HG02642 (cell line): ENCODE results near the gene TINAGL1.
A peak's percentile ranks its signal among the peaks of the same experiment; 100 is the strongest.

Source experiments
- ATAC-seq: cut with Tn5 transposase; IDR thresholded peaks from one replicate; pipeline ENCODE4 v1.9.1; 2021; ENCODE audit warnings: mild to moderate bottlenecking; ENCODE audit not compliant: unreplicated experiment, poor library complexity

The TINAGL1 gene

GRCh38 chr1:31576201-31576669 is at the start of gene TINAGL1:
TINAGL1 (plus strand) TSS chr1:31576515; CDS start chr1:31577149, 634 bp downstream.
- ATAC-seq, result no peak

- ATAC-seq, result no peak
These were observed 46.2 kb upstream of the TINAGL1 start for GRCh38 chr1:31529999-31530684.

GRCh38 chr1:31531177-31531999 is 44.9 kb upstream of the TINAGL1 start:
- no peak for ATAC-seq

GRCh38 chr1:31532173-31532572 is 44.1 kb upstream of the TINAGL1 start:
- ATAC-seq, result no peak

- ATAC-seq, result no peak
These were observed 40.8 kb upstream of the TINAGL1 start for GRCh38 chr1:31535561-31535960.

- ATAC-seq, result no peak
These were observed 37.0 kb upstream of the TINAGL1 start for GRCh38 chr1:31539329-31539728.

GRCh38 chr1:31541194-31541593 is 35.1 kb upstream of the TINAGL1 start:
- no peak for ATAC-seq

- ATAC-seq, result no peak
These were observed 30.3 kb upstream of the TINAGL1 start for GRCh38 chr1:31545927-31546540.

- peak; percentile 9 for ATAC-seq
These were observed 27.8 kb upstream of the TINAGL1 start for GRCh38 chr1:31548534-31548906.

- ATAC-seq, result peak; percentile 78
These were observed 27.2 kb upstream of the TINAGL1 start for GRCh38 chr1:31548907-31549808.

GRCh38 chr1:31549809-31550620 is 26.3 kb upstream of the TINAGL1 start:
- ATAC-seq, result no peak

GRCh38 chr1:31551208-31551607 is 25.1 kb upstream of the TINAGL1 start:
- ATAC-seq, result no peak

- no peak for ATAC-seq
These were observed 23.8 kb upstream of the TINAGL1 start for GRCh38 chr1:31552489-31552888.

GRCh38 chr1:31556481-31557006 is 19.8 kb upstream of the TINAGL1 start:
- ATAC-seq, result no peak

GRCh38 chr1:31559715-31560114 is 16.6 kb upstream of the TINAGL1 start:
- ATAC-seq, result no peak

GRCh38 chr1:31560394-31560793 is 15.9 kb upstream of the TINAGL1 start:
- ATAC-seq, result no peak

- no peak for ATAC-seq
These were observed 13.5 kb upstream of the TINAGL1 start for GRCh38 chr1:31562707-31563360.

- no peak for ATAC-seq
These were observed 11.7 kb upstream of the TINAGL1 start for GRCh38 chr1:31564606-31564989.
